Measurements from ENCODE around the gene KRTAP5-2. TPM values are rescaled to one million over a fixed set of nuclear protein-coding genes. Genes with fewer than 3 reads are reported as not detected.
A peak's percentile ranks its signal among the peaks of the same experiment; 100 is the strongest.

KRTAP5-2 gene
- total RNA-seq, 4 donors from 2014 or later, result not detected

- H3K9me3 ChIP-seq, result no peaks in the 10 kb centered on the region
- no peak for TF ChIP-seq CTCF (IDR thresholded peaks at IDR 0.05)
- peak; percentile 47 to 82 for TF ChIP-seq EP300 (IDR thresholded peaks at IDR 0.05)
- peak in 1 of 2 donors; percentile 49 for TF ChIP-seq POLR2A (IDR thresholded peaks at IDR 0.05)
- H3K36me3 ChIP-seq, result no peaks in the 10 kb centered on the region
- WGBS, 2 donors, result 16 to 21% methylated on average over 28 to 33 of the region's 34 CpGs
- peak overlapping the region; percentile 34 to 82 (median 62) for H3K27ac ChIP-seq
- peak overlapping the region in 2 of 4 donors; percentile 16 to 35 for H3K4me3 ChIP-seq
- peaks cover 0 to 44% of the 10 kb centered on the region in 2 donors for H3K27me3 ChIP-seq
- DNase-seq (ENCODE audit: low spot score in 2 of 2), result no peak
- peaks cover 0 to 33% (median 26%) of the 10 kb centered on the region in 4 donors for H3K4me1 ChIP-seq
Observed at GRCh38 chr11:1548221-1549070, 49.6 kb downstream of the KRTAP5-2 start.

DNA sequence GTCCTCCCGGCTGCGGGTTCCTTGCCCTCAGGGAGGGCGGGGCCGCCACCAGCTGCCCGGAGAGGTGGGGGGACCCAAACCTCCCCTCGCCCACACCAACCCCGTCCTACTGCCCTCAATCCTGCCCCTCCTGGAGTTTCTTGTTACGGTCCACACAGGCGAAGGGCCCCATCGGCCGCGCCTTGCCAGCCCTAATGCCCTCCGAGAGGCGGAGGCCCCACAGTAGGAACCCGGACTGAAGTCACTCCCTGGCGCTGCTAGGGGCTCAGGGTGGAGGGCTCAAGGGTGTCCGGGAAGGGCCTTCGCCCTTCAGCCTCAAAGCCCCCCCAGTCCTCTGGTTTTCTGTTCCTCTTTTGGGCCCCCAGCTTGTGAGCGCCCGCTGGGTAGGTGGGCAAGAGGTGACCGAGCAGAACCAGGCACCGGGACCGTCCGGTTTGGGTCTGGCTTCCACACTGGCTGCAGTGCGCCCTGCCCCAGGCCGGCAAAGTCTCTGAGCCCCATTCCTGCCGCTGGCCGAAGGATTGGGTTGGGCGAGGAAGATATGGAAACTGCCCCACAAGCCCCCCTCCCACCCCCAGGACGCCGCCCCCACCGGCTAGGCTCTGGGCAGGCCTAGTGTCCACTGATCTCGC is 50.5 kb downstream of the KRTAP5-2 start:
- Histone ChIP-seq H3K4me1 (peaks cover 0 to 33% (median 26%) of the 10 kb centered on the region in 4 donors), H3K36me3 (no peaks in the 10 kb centered on the region), H3K4me3 (peak overlapping the region in 2 of 4 donors; percentile 16 to 45), H3K27ac (peak overlapping the region in 3 of 4 donors; percentile 16 to 82 (median 53)), H3K27me3 (peaks cover 0 to 40% of the 10 kb centered on the region in 2 donors), H3K9me3 (no peaks in the 10 kb centered on the region)
- TF ChIP-seq POLR2A (IDR thresholded peaks at IDR 0.05) (no peak), CTCF (IDR thresholded peaks at IDR 0.05) (no peak), EP300 (IDR thresholded peaks at IDR 0.05) (no peak)
- 24 to 31% methylated on average over 17 to 22 of the region's 33 CpGs for WGBS, 2 donors
- no peak for DNase-seq (ENCODE audit: low spot score in 2 of 2)

Other genes with a start within 250 kb of the KRTAP5-2 start
- 1 to 10 TPM; 2.4 to 7.8 (median 4.6) TPM for gene BRSK2, start 208.4 kb downstream of the KRTAP5-2 start, total RNA-seq
- 10 to 100 TPM; 42.3 to 55.1 (median 46.9) TPM for gene MOB2, start 111.5 kb downstream of the KRTAP5-2 start, total RNA-seq
- 10 to 100 TPM in 1 of 4 donors, 1 to 10 TPM in 3; 1.9 to 10.8 (median 3.4) TPM for gene DUSP8, start 26.0 kb downstream of the KRTAP5-2 start, total RNA-seq
- not detected for gene KRTAP5-1, start 13.0 kb downstream of the KRTAP5-2 start, total RNA-seq
- not detected for gene KRTAP5-3, start 10.2 kb upstream of the KRTAP5-2 start, total RNA-seq
- not detected for gene KRTAP5-4, start 23.8 kb upstream of the KRTAP5-2 start, total RNA-seq
- gene KRTAP5-5, start 31.5 kb upstream of the KRTAP5-2 start, total RNA-seq, result not detected
- gene KRTAP5-6, start 98.9 kb upstream of the KRTAP5-2 start, total RNA-seq, result not detected
- gene IFITM10, start 152.3 kb upstream of the KRTAP5-2 start, total RNA-seq, result 10 to 100 TPM in 2 of 4 donors, 1 to 10 TPM in 2; 5.9 to 54.9 (median 13.8) TPM
- 100 to 1,000 TPM; 385 to 583 (median 429) TPM for gene CTSD, start 165.6 kb upstream of the KRTAP5-2 start, total RNA-seq
- 1 to 10 TPM in 2 of 4 donors, under 1 TPM in 1, not detected in 1; 0.39 to 4.2 (median 1.0) TPM for gene SYT8, start 236.7 kb upstream of the KRTAP5-2 start, total RNA-seq
- not detected for gene TNNI2, start 240.7 kb upstream of the KRTAP5-2 start, total RNA-seq